IMR-90 (cell line): ENCODE results near the gene CALN1. TPM values are rescaled to one million over a fixed set of nuclear protein-coding genes. Genes with fewer than 3 reads are reported as not detected.

Experiments
- ATAC-seq: fragments of 200-7000 bp; cut with Tn5 transposase; 2 replicates; pipeline ENCODE4 v1.9.1; 2020; ENCODE audit warnings: low read depth, mild to moderate bottlenecking, moderate library complexity
- BruUV-seq: library from RNA; stranded (reverse); fragments of 400-500 nt; replicated peaks from 2 replicates; lab custom pipeline; 2021; lab: Mats Ljungman, UMichigan
- CTCF ChIA-PET: fragments of 300-600 bp; formaldehyde crosslinking; extraction: SDS; loops from one replicate; lab custom pipeline; 2021; ENCODE audit warnings: antibody characterized with exemption; lab: Yijun Ruan, JAX
- POLR2A ChIA-PET: fragments of 300-600 bp; sonication (Branson Sonifier 250); formaldehyde crosslinking; loops from one replicate; lab custom pipeline; 2022; ENCODE audit warnings: antibody characterized with exemption; ENCODE audit not compliant: unreplicated experiment; lab: Charles Lee
- DNase-seq: peaks from one replicate; pipeline ENCODE4 v3.0.0; 2013
- H2AFZ ChIP-seq: replicated peaks from 2 replicates; pipeline ENCODE3; 2013; ENCODE audit warnings: low read length, mild to moderate bottlenecking; ENCODE audit not compliant: poor library complexity
- H2AK5ac ChIP-seq: 2 replicates; pipeline ENCODE4 v1.6.1; 2013; ENCODE audit warnings: low read depth, low read length, inconsistent platforms
- H2AK9ac ChIP-seq: replicated peaks from 2 replicates; pipeline ENCODE3; 2013; ENCODE audit warnings: mild to moderate bottlenecking, low read depth, low read length, moderate library complexity; ENCODE audit not compliant: poor library complexity
- H2BK120ac ChIP-seq: 2 replicates; pipeline ENCODE4 v1.6.1; 2013; ENCODE audit warnings: low read depth, low read length, inconsistent platforms
- H2BK15ac ChIP-seq: 3 replicates; pipeline ENCODE4 v1.6.1; 2013; ENCODE audit warnings: low read depth, low read length, inconsistent platforms
- H2BK20ac ChIP-seq: 2 replicates; pipeline ENCODE4 v1.6.1; 2013; ENCODE audit warnings: low read depth, mild to moderate bottlenecking, inconsistent platforms, low read length, moderate library complexity
- H2BK5ac ChIP-seq: 2 replicates; pipeline ENCODE4 v1.6.1; 2013; ENCODE audit warnings: mild to moderate bottlenecking, low read depth, low read length, inconsistent platforms; ENCODE audit not compliant: poor library complexity, severe bottlenecking
- H3K14ac ChIP-seq: replicated peaks from 2 replicates; pipeline ENCODE4 v1.6.1; 2013; ENCODE audit warnings: low read depth, low read length, inconsistent platforms
- H3K18ac ChIP-seq: 2 replicates; pipeline ENCODE4 v1.6.1; 2013; ENCODE audit warnings: low read depth, low read length, control low read depth
- H3K23ac ChIP-seq: 2 replicates; pipeline ENCODE4 v1.6.1; 2013; ENCODE audit warnings: low read depth, low read length, inconsistent platforms
- H3K27ac ChIP-seq: 2 replicates; pipeline ENCODE4 v1.5.1; 2013; ENCODE audit warnings: mild to moderate bottlenecking, control low read depth, low read length; ENCODE audit not compliant: insufficient read depth
- H3K27me3 ChIP-seq: 2 replicates; pipeline ENCODE4 v1.6.1; 2013; ENCODE audit warnings: low read length; ENCODE audit not compliant: control insufficient read depth, insufficient read depth
- H3K36me3 ChIP-seq: 2 replicates; pipeline ENCODE4 v1.6.1; 2013; ENCODE audit warnings: low read length, mixed read lengths; ENCODE audit not compliant: control insufficient read depth, insufficient read depth
- H3K4ac ChIP-seq: 2 replicates; pipeline ENCODE4 v1.6.1; 2013; ENCODE audit warnings: low read depth, low read length, inconsistent platforms
- H3K4me1 ChIP-seq: 2 replicates; pipeline ENCODE4 v1.6.1; 2013; ENCODE audit warnings: low read length, mixed read lengths; ENCODE audit not compliant: control insufficient read depth, insufficient read depth
- H3K4me2 ChIP-seq: 2 replicates; pipeline ENCODE4 v1.6.1; 2013; ENCODE audit warnings: low read depth, mild to moderate bottlenecking, control low read depth, low read length, moderate library complexity
- H3K4me3 ChIP-seq: 2 replicates; pipeline ENCODE4 v1.5.1; 2013; ENCODE audit warnings: low read depth, mild to moderate bottlenecking, control low read depth, low read length, moderate library complexity; ENCODE audit not compliant: insufficient read depth
- H3K56ac ChIP-seq: 2 replicates; pipeline ENCODE4 v1.6.1; 2013; ENCODE audit warnings: low read length, inconsistent platforms; ENCODE audit not compliant: insufficient read depth; ENCODE audit errors: extremely low read depth
- H3K79me1 ChIP-seq, 2 experiments: 2 replicates each; pipeline ENCODE4 v1.6.1; 2013; ENCODE audit warnings: low read length in 2 of 2, inconsistent platforms in 1 of 2, low read depth in 1 of 2
- H3K9ac ChIP-seq: 2 replicates; pipeline ENCODE4 v1.6.1; 2013; ENCODE audit warnings: low read depth, low read length, control low read depth
- H3K9me1 ChIP-seq: 2 replicates; pipeline ENCODE4 v1.6.1; 2013; ENCODE audit warnings: low read length, inconsistent platforms; ENCODE audit not compliant: insufficient read depth
- H3K9me3 ChIP-seq: 2 replicates; pipeline ENCODE4 v1.6.1; 2013; ENCODE audit warnings: low read length; ENCODE audit not compliant: control insufficient read depth, insufficient read depth
- H4K20me1 ChIP-seq: 2 replicates; pipeline ENCODE4 v1.6.1; 2013; ENCODE audit warnings: low read length, inconsistent platforms; ENCODE audit not compliant: insufficient read depth
- H4K5ac ChIP-seq: 2 replicates; pipeline ENCODE4 v1.6.1; 2013; ENCODE audit warnings: mild to moderate bottlenecking, low read depth, low read length, control low read depth
- H4K8ac ChIP-seq, 2 experiments: 2 replicates each; pipeline ENCODE4 v1.6.1; 2013; ENCODE audit warnings: low read depth in 2 of 2, low read length in 2 of 2, control low read depth in 1 of 2, inconsistent platforms in 1 of 2
- H4K91ac ChIP-seq: 2 replicates; pipeline ENCODE4 v1.6.1; 2013; ENCODE audit warnings: low read depth, low read length, inconsistent platforms; ENCODE audit not compliant: insufficient read depth
- BHLHE40 ChIP-seq: fragments of 150-350 bp; IDR thresholded peaks from 2 replicates; pipeline ENCODE4 v1.6.1; 2016; ENCODE audit warnings: mild to moderate bottlenecking, low read depth, low read length
- CEBPB ChIP-seq: IDR thresholded peaks from 2 replicates; pipeline ENCODE4 v1.6.1; 2012; ENCODE audit warnings: low read depth, low read length, improper control_type of control experiment
- CHD1 ChIP-seq: IDR thresholded peaks from 2 replicates; pipeline ENCODE4 v1.6.1; 2012; ENCODE audit warnings: low read depth, low read length, improper control_type of control experiment
- MAFK ChIP-seq: IDR thresholded peaks from 2 replicates; pipeline ENCODE4 v1.6.1; 2012; ENCODE audit warnings: low read depth, low read length, improper control_type of control experiment
- MXI1 ChIP-seq: IDR thresholded peaks from 2 replicates; pipeline ENCODE4 v1.6.1; 2012; ENCODE audit warnings: low read depth, mild to moderate bottlenecking, low read length, moderate library complexity, borderline replicate concordance
- NFE2L2 ChIP-seq: fragments of 150-350 bp; IDR thresholded peaks from 2 replicates; pipeline ENCODE4 v1.6.1; 2016; ENCODE audit warnings: low read depth, mild to moderate bottlenecking, low read length
- POLR2A ChIP-seq: IDR thresholded peaks from 2 replicates; pipeline ENCODE4 v1.6.1; 2012; ENCODE audit warnings: mild to moderate bottlenecking, low read depth, low read length
- SMC3 ChIP-seq: fragments of 150-350 bp; IDR thresholded peaks from 2 replicates; pipeline ENCODE4 v1.6.1; 2016; ENCODE audit warnings: low read depth, mild to moderate bottlenecking, antibody characterized with exemption, low read length, moderate library complexity
- WGBS, 2 experiments: methylation state at CpG; one replicate each; pipeline versions ENCODE4 v1.1.5 to v1.1.7; 2013; ENCODE audit warnings: missing lambda C conversion rate in 2 of 2; ENCODE audit not compliant: insufficient read length in 1 of 2; ENCODE audit errors: extremely low coverage in 2 of 2; 5-methylcytosine and 5-hydroxymethylcytosine counted together
- dilution Hi-C: fragments of 300-500 bp; cut with HindIII; formaldehyde crosslinking; loops from one replicate; pipeline ENCODE4 v1.14.3; 2018; ENCODE audit warnings: low sequenced_read_pairs; ENCODE audit not compliant: unreplicated experiment
- in situ Hi-C: fragments of 300-500 bp; cut with MboI; formaldehyde crosslinking; loops from 3 replicates; pipeline ENCODE4 v1.14.3; 2019; ENCODE audit warnings: low sequenced_read_pairs, inconsistent platforms, mixed read lengths
- intact Hi-C: fragments of 100-400 bp; cut with micrococcal nuclease; formaldehyde crosslinking; loops from 2 replicates; pipeline ENCODE4 v1.10.0; 2022
- polyA plus RNA-seq, 3 experiments: library from polyadenylated mRNA; depleted of rRNA; stranded (reverse); fragments of >200 nt; gene quantifications; 2 replicates each; pipeline ENCODE4 v1.2.3, GENCODE V29; 2012; ENCODE audit warnings: low replicate concordance in 1 of 3
- total RNA-seq: library from RNA; depleted of rRNA; stranded (reverse); fragments of >200 nt; gene quantifications from 2 replicates; pipeline ENCODE4 v1.2.3, GENCODE V29; 2012
- TF ChIP-seq, protein P1 (sequence below): fragments of 150-350 bp; IDR thresholded peaks from 2 replicates; pipeline ENCODE4 v1.6.1; 2016; ENCODE audit warnings: low read depth, mild to moderate bottlenecking, low read length, moderate library complexity, borderline replicate concordance

Gene CALN1
- total and polyA plus RNA-seq, 2 of the 4 experiments (the other 2 are of a cell fraction), result not detected

DNA sequence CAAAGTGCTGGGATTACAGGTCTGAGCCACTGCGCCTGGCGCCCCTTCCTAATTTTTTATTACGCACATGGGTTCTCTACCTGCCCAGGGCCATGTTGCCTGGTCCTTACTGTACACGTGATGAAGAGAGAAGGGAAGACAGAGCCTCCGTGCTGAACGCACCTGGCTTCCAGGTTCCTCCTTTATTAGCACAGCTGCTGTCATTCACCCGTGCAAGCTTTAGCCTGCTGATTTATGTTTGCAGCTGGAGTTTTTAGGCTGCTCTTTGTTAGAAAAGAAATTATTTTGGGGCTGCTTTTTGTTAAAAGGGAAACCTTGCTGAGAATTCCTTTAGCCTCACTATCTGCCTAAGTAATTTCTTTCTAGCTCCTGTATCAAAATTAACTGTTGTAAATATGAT is 417.0 kb downstream of the CALN1 start:
- Histone ChIP-seq H4K8ac (no peak overlapping the region), H3K23ac (no peak overlapping the region), H3K9ac (no peak overlapping the region), H3K14ac (no peak overlapping the region), H3K36me3 (no peaks in the 10 kb centered on the region), H3K9me1 (no peaks in the 10 kb centered on the region), H2BK5ac (no peak overlapping the region), H3K27me3 (no peaks in the 10 kb centered on the region), H2BK120ac (no peak overlapping the region), H2AK9ac (no peak overlapping the region), H3K4me2 (no peak overlapping the region), H3K4ac (no peak overlapping the region), H2AK5ac (no peak overlapping the region), H3K56ac (no peak overlapping the region), H3K18ac (no peak overlapping the region), H2BK20ac (no peak overlapping the region), H3K79me1 (no peaks in the 10 kb centered on the region), H4K20me1 (no peaks in the 10 kb centered on the region), H3K4me1 (no peaks in the 10 kb centered on the region), H4K91ac (no peak overlapping the region), H4K5ac (no peak overlapping the region), H2BK15ac (no peak overlapping the region), H3K4me3 (no peak overlapping the region), H3K9me3 (no peaks in the 10 kb centered on the region), H3K27ac (no peak overlapping the region), H2AFZ (no peak overlapping the region)
- intact Hi-C loops, result no loop called here
- in situ Hi-C loops, result no loop called here
- TF ChIP-seq CEBPB (no peak), CHD1 (no peak), NFE2L2 (no peak), BHLHE40 (no peak), MAFK (no peak), MXI1 (no peak), POLR2A (no peak), SMC3 (no peak)
- TF ChIP-seq, protein P1, sequence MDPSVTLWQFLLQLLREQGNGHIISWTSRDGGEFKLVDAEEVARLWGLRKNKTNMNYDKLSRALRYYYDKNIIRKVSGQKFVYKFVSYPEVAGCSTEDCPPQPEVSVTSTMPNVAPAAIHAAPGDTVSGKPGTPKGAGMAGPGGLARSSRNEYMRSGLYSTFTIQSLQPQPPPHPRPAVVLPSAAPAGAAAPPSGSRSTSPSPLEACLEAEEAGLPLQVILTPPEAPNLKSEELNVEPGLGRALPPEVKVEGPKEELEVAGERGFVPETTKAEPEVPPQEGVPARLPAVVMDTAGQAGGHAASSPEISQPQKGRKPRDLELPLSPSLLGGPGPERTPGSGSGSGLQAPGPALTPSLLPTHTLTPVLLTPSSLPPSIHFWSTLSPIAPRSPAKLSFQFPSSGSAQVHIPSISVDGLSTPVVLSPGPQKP, result no peak
- no TSS peak for BruUV-seq
- DNase-seq (no peak), ATAC-seq (no peak)
- CTCF ChIA-PET, result no interaction called here
- dilution Hi-C loops, result no loop called here
- POLR2A ChIA-PET, result no interaction called here
- WGBS, 2 experiments, result no CpG with 5 or more reads among the region's 7 CpGs
